Measurements from ENCODE around the gene RALA.

GRCh38 chr7:39735903-39736302, 112.5 kb downstream of the RALA start:
- TF ChIP-seq CTCF (IDR thresholded peaks at IDR 0.05) (no peak), POLR2A (IDR thresholded peaks at IDR 0.05) (no peak)
